GM21723 (cell line): ENCODE results near the gene ARHGEF16.

Experiments
- ATAC-seq: cut with Tn5 transposase; IDR thresholded peaks from one replicate; pipeline ENCODE4 v1.9.1; 2021; ENCODE audit warnings: mild to moderate bottlenecking, moderate library complexity; ENCODE audit not compliant: unreplicated experiment

Gene ARHGEF16

GRCh38 chr1:3466366-3467075, 12.1 kb downstream of the ARHGEF16 start:
- ATAC-seq, result no peak

GRCh38 chr1:3467096-3468036, 12.9 kb downstream of the ARHGEF16 start:
- no peak for ATAC-seq

DNA sequence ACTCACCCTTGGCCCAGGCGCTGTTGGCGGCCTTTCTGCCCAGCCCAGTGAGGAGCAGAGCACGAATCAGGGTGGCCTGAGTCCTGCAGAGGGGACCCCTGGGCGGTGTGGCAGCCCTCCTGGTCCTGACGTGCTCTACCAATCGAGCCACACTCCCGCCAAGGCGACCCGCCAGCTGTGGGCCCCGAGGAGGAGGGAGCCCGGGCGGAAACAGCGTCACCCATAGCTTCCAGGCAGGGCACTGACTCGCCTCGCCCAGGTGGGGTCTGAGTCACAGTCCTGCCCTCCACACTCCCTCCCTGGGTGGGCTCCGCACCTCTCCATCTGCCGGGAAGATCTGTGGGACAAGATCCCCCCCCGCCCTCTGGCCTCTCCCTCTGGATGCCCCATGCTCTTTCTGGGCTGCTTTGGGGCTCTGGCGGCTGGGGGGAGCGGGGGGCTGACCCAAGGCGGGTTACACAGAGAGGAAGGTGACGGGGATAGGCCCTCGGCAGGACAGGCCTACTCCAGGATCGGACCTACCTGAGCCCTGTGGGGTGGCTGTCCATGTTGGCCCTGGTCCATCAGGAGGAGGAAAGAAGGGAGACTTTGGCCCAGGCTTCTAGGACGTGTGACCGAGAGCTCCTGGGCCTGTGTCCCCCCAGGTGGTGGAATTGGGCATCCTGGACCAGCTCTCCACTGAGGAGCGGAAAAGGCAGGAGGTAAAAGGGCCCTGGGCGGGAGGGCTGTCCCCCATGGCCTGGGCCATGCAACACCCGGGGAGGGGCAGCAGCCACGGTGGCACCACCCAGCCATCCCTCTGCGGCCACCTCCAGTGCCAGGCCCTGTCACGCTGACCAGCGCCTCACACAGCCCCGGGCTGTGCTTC, 14.0 kb downstream of the ARHGEF16 start:
- ATAC-seq, result no peak

DNA sequence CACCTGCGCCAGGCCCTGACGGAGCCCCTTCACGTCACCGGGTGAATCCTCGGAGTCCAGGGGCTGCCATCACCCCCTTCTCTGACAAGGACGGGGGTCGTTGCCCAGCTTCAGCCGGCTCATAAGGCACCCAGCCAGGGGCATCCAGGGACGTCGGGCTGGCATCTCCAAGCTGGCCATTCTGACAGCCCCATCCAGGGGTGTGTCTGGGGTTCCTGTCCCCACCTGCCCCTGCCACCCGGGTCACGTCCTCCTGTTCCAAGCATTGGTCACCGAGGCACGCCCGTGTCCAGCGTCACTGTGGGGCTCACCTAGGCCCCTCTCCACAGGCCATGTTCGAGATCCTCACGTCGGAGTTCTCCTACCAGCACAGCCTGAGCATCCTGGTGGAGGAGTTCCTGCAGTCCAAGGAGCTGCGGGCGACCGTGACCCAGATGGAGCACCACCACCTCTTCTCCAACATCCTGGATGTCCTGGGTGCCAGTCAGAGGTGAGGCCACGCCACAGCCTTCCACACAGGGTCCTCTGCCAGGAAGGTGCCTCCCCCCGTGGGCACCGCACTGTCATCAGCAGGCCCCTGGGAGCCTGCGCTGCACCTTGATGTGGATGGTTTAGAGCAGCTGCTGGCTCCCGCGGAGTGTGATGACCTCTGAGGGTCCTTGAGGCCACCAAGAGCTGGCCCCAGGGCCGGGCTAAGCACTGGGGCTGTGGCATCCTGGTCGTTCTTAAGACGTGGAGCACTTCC, 14.8 kb downstream of the ARHGEF16 start:
- no peak for ATAC-seq

DNA sequence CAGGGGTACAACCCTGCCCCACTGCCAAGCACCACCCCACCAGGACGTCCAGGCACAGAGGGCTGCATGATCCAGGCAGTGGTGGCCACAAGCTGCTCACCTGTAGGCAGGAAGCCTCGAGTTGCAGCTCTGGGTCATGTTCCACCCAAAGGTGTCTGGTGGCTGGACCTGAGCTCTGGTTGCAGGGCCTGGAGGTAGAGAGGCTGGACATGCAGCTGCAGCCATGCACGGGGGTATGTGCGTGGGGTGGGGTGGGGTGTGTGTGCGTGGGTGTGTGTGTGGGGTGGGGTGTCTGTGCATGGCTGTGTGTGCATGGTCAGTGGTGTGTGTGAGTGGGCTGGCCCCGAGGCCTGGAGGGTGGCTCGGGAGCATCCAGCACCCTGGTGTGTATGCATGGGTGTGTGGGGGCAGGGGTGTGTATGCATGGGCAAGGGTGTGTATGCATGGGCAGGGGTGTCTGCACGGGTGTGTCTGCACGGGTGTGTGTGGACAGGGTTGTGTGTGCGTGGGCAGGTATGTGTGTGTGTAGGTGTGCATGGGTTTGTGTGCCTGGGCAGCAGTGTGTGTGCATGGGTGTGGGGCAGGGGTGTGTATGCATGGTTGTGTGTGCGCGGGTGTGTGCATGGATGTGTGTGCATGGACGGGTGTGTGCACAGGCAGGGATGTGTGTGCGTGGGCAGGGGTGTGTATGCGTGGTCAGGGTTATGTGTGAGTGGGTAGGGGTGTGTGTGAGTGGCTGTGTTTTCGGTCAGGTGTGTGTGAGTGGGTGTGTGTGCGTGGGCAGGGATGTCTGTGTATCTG, 15.6 kb downstream of the ARHGEF16 start:
- no peak for ATAC-seq

GRCh38 chr1:3470650-3471355, 16.3 kb downstream of the ARHGEF16 start:
- no peak for ATAC-seq

DNA sequence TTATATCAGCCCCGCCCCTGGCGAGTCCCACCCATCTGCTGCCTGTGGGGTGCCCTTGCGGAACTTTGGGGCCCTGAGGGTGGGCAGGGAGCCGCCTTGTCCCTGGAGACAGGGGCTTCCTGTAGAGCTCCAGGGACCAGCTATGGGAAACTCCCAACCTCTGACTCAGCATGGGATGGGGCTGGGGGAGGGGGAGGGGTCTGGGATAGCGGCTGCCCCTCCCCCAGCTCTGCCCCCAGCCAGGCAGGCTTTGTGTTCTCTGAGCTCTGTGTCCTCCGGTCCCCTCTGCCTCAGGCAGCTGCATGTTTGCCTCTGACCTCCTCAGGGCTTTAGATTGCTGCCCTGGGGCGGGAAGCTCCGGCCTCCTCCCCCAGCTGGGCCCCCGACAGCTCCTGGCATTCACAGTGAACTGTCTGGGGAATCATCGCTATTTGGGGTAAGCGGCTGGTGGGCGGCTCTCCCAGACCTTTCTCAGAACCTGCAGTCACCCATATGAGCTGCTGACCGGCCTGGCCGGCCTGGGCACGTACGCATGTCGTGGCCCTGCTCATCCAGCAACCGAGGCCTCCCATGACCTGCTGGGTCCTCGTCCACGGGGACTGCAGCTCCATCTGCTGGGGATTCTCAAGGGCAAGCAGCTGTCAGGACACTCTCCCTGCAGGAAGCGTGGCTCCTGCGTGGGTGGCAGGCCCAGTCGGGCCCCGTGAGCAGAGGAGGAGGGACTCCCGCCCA, 17.1 kb downstream of the ARHGEF16 start:
- ATAC-seq, result no peak

DNA sequence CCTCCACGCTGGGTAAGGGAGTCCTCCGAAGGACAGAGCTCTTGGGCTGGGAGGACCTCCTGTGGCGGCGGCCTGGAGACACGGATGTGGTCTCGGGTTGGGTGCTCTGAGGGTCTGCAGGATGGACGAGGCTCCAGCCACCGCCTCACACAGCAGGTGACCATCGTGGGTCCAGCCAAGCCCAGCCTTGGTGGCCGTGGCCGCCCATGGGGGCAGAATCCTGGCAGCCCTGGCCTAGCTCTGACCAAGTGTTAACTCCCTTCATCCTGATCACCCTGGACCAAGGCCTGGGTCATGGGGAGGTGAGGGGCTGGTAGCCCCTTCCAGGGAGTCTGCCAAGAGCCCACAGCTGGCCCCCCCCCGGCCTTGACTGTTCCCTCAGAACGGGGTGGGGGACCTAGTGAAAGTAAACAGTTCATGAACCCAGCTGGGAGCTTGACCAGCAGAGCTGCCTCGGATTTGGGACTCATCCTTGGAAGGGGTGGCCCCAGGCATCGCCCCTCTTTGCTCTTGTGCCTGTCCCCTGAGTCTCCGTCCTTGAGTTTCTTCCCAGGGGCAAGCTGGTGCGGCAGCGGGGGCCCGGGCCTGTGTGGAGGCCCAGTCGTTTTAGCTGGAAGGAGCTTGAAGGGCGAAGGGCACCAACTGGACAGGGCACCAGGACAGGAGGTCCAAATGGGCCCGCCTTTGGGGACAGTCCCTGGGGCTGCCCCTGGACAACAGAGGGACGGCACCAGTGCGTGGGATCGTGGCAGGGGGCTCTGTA, 17.8 kb downstream of the ARHGEF16 start:
- no peak for ATAC-seq

- ATAC-seq, result no peak
These were observed 18.4 kb downstream of the ARHGEF16 start for GRCh38 chr1:3472906-3473305.

GRCh38 chr1:3473381-3473844, 18.9 kb downstream of the ARHGEF16 start:
- ATAC-seq, result no peak

GRCh38 chr1:3474016-3474415, 19.6 kb downstream of the ARHGEF16 start:
- ATAC-seq, result no peak

GRCh38 chr1:3474421-3474820, 20.0 kb downstream of the ARHGEF16 start:
- ATAC-seq, result no peak

GRCh38 chr1:3475839-3476573, 21.5 kb downstream of the ARHGEF16 start:
- no peak for ATAC-seq

DNA sequence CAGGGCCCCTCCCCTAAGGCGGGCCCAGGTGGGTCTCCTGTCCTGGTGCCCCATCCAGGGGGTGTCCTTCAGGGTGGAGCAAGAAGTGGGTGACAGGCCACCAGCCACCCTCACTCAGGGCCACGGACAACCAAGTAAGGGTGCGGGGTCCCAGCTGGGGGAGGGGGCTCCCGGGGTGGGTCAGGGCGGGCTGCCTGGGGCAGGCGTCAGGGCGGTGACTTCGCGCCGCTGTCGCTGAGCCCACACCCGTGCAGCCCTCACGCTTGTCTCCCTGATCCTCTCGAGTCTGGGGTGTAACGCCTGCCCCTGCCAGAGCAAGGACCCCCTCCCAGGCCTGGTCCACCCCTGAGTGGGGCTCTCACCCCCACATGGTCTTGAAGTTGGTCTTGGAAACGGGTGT, 22.2 kb downstream of the ARHGEF16 start:
- no peak for ATAC-seq

DNA sequence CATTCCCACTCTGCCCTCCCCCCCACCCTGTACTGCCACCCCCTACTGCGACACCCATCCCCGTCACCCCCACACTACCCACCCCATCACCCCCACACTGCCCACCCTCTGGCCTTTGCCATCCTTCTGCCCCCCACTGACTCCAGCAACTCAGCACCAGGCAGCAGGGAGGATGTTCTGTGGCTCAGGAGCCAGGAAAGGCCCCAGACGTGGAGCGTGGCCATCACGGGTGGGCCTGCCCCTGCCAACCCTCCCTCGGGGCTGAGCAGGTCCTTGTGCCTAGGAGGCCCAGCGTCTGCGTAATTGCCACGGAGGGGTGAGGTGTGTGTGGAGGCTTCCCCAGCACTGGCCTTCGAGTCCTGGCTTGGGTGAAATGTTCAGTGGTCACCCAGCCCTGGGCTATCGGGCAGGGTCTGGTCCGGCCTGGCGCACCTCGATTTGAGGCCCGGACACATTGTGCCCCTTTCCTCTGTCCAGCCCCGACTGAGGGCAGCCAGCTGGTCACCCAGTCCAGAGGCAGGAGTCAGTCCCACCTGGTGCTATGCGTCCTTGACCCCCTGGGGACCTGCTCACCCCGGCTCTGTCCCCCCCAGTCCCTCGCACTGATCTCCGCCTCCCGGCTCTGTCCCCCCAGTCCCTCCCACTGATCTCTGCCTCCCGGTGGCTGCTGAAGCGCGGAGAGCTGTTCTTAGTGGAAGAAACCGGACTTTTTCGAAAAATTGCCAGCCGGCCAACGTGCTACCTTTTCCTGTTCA, 23.0 kb downstream of the ARHGEF16 start:
- ATAC-seq, result no peak

GRCh38 chr1:3478187-3478586, 23.7 kb downstream of the ARHGEF16 start:
- ATAC-seq, result no peak
